Panc1 (cell line): ENCODE results near the gene DEPP1.

Experiments
- POLR2AphosphoS5 ChIP-seq: IDR thresholded peaks from 2 replicates; pipeline ENCODE4 v1.6.1; 2012; ENCODE audit warnings: mild to moderate bottlenecking, low read depth, low read length, moderate library complexity
- SIN3A ChIP-seq: IDR thresholded peaks from 2 replicates; pipeline ENCODE4 v1.6.1; 2012; ENCODE audit warnings: low read depth, mild to moderate bottlenecking, low read length, moderate library complexity, borderline replicate concordance; ENCODE audit not compliant: insufficient read depth
- TF ChIP-seq, protein P1 (sequence below): fragments of 450-650 bp; IDR thresholded peaks from 2 replicates; pipeline ENCODE4 v1.5.1; 2017; ENCODE audit warnings: mild to moderate bottlenecking
- TF ChIP-seq, protein P2 (sequence below), 2 experiments: IDR thresholded peaks; 2 replicates each; pipeline ENCODE4 v1.6.1; 2011 to 2012; ENCODE audit warnings: low read depth in 2 of 2, control low read depth in 1 of 2, low read length in 1 of 2, mild to moderate bottlenecking in 1 of 2, moderate library complexity in 1 of 2; ENCODE audit not compliant: insufficient read depth in 1 of 2

DNA sequence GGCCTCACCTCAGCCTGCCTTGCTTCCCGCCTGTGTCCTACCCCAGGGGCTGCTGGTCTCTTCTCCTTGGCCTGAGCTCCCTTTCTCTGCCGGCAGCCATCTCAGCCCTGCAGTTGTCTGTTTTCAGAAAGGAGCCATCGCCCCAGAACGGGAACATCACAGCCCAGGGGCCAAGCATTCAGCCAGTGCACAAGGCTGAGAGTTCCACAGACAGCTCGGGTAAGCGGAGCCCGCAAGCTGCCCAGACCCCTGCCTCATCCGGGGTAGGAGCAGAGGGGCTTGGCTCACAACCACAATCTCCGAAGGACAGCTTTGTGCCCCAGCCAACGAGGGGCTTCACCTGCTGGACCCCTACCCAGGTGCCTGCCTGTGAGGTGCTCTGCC is 5.3 kb upstream of the DEPP1 start:
- TF ChIP-seq, protein P1, sequence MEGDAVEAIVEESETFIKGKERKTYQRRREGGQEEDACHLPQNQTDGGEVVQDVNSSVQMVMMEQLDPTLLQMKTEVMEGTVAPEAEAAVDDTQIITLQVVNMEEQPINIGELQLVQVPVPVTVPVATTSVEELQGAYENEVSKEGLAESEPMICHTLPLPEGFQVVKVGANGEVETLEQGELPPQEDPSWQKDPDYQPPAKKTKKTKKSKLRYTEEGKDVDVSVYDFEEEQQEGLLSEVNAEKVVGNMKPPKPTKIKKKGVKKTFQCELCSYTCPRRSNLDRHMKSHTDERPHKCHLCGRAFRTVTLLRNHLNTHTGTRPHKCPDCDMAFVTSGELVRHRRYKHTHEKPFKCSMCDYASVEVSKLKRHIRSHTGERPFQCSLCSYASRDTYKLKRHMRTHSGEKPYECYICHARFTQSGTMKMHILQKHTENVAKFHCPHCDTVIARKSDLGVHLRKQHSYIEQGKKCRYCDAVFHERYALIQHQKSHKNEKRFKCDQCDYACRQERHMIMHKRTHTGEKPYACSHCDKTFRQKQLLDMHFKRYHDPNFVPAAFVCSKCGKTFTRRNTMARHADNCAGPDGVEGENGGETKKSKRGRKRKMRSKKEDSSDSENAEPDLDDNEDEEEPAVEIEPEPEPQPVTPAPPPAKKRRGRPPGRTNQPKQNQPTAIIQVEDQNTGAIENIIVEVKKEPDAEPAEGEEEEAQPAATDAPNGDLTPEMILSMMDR = no peak
- TF ChIP-seq SIN3A = no peak
- no peak for TF ChIP-seq POLR2AphosphoS5
- TF ChIP-seq, protein P2, sequence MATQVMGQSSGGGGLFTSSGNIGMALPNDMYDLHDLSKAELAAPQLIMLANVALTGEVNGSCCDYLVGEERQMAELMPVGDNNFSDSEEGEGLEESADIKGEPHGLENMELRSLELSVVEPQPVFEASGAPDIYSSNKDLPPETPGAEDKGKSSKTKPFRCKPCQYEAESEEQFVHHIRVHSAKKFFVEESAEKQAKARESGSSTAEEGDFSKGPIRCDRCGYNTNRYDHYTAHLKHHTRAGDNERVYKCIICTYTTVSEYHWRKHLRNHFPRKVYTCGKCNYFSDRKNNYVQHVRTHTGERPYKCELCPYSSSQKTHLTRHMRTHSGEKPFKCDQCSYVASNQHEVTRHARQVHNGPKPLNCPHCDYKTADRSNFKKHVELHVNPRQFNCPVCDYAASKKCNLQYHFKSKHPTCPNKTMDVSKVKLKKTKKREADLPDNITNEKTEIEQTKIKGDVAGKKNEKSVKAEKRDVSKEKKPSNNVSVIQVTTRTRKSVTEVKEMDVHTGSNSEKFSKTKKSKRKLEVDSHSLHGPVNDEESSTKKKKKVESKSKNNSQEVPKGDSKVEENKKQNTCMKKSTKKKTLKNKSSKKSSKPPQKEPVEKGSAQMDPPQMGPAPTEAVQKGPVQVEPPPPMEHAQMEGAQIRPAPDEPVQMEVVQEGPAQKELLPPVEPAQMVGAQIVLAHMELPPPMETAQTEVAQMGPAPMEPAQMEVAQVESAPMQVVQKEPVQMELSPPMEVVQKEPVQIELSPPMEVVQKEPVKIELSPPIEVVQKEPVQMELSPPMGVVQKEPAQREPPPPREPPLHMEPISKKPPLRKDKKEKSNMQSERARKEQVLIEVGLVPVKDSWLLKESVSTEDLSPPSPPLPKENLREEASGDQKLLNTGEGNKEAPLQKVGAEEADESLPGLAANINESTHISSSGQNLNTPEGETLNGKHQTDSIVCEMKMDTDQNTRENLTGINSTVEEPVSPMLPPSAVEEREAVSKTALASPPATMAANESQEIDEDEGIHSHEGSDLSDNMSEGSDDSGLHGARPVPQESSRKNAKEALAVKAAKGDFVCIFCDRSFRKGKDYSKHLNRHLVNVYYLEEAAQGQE (IDR thresholded peaks at IDR 0.05; ENCODE audit: insufficient read depth in 1 of 2, low read depth in 2 of 2, low read length in 1 of 2) = no peak
